Fibroblast of pulmonary artery (primary cell): ENCODE measurements around the gene PRDM8.

Source experiments
- DNase-seq: peaks from one replicate; pipeline ENCODE4 v3.0.0-alpha.2; 2010; ENCODE audit warnings: low read depth
- H3K4me3 ChIP-seq: replicated peaks from 2 replicates; pipeline ENCODE4 v1.5.1; 2011; ENCODE audit warnings: low read depth, mild to moderate bottlenecking, control low read depth, low read length, moderate library complexity
- TF ChIP-seq, protein P1 (sequence below): IDR thresholded peaks from 2 replicates; pipeline ENCODE4 v1.5.1; 2011; ENCODE audit warnings: mild to moderate bottlenecking, control low read depth, low read length, inconsistent platforms; ENCODE audit errors: missing control alignments

The PRDM8 gene

GRCh38 chr4:80253510-80253909, 56.2 kb downstream of the PRDM8 start:
- no peak for DNase-seq
- TF ChIP-seq, protein P1, sequence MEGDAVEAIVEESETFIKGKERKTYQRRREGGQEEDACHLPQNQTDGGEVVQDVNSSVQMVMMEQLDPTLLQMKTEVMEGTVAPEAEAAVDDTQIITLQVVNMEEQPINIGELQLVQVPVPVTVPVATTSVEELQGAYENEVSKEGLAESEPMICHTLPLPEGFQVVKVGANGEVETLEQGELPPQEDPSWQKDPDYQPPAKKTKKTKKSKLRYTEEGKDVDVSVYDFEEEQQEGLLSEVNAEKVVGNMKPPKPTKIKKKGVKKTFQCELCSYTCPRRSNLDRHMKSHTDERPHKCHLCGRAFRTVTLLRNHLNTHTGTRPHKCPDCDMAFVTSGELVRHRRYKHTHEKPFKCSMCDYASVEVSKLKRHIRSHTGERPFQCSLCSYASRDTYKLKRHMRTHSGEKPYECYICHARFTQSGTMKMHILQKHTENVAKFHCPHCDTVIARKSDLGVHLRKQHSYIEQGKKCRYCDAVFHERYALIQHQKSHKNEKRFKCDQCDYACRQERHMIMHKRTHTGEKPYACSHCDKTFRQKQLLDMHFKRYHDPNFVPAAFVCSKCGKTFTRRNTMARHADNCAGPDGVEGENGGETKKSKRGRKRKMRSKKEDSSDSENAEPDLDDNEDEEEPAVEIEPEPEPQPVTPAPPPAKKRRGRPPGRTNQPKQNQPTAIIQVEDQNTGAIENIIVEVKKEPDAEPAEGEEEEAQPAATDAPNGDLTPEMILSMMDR: no peak
- no peak overlapping the region for H3K4me3 ChIP-seq
